Neutrophil (primary cell): ENCODE data around the gene WASF1.

Experiments used
- H3K27ac ChIP-seq: fragments of 200-600 bp; sonication (generic); 2 replicates; pipeline ENCODE4 v1.5.1; 2016; ENCODE audit warnings: mild to moderate bottlenecking, moderate library complexity
- H3K27me3 ChIP-seq: fragments of 200-600 bp; sonication (generic); 2 replicates; pipeline ENCODE4 v1.6.0; 2016; ENCODE audit warnings: mild to moderate bottlenecking
- H3K36me3 ChIP-seq: fragments of 200-600 bp; sonication (generic); 2 replicates; pipeline ENCODE4 v1.5.1; 2017
- H3K4me1 ChIP-seq, 2 experiments: fragments of 200-600 bp in 1 of 2; sonication (generic) in 1 of 2; 1 replicate in 1 of 2; 2 replicates in 1 of 2; pipeline versions ENCODE4 v1.5.1 to v1.6.1; 2013 to 2016; ENCODE audit warnings: low read depth in 1 of 2, low read length in 1 of 2, mild to moderate bottlenecking in 1 of 2, moderate library complexity in 1 of 2; ENCODE audit not compliant: control insufficient read depth in 1 of 2, insufficient read depth in 1 of 2
- H3K4me3 ChIP-seq, 2 experiments: fragments of 200-600 bp in 1 of 2; sonication (generic) in 1 of 2; 1 replicate in 1 of 2; 2 replicates in 1 of 2; pipeline ENCODE4 v1.5.1; 2013 to 2016; ENCODE audit warnings: low read depth in 1 of 2, low read length in 1 of 2, mild to moderate bottlenecking in 1 of 2, moderate library complexity in 1 of 2
- H3K9me3 ChIP-seq: fragments of 200-600 bp; sonication (generic); 2 replicates; pipeline ENCODE4 v1.5.1; 2016
- CTCF ChIP-seq: fragments of 200-600 bp; sonication (generic); IDR thresholded peaks from 2 replicates; pipeline ENCODE4 v1.5.1; 2016; ENCODE audit warnings: antibody characterized with exemption

WASF1 gene

GRCh38 chr6:110116258-110116657, 63.2 kb downstream of the WASF1 start:
- TF ChIP-seq CTCF: no peak
- Histone ChIP-seq H3K27me3 (no peaks in the 10 kb centered on the region), H3K36me3 (no peaks in the 10 kb centered on the region), H3K9me3 (no peaks in the 10 kb centered on the region), H3K4me1 (no peaks in the 10 kb centered on the region), H3K4me3 (no peak overlapping the region), H3K27ac (no peak overlapping the region)

- no peaks in the 10 kb centered on the region for H3K4me1 ChIP-seq
- H3K4me3 ChIP-seq: no peak overlapping the region
- H3K27me3 ChIP-seq: no peaks in the 10 kb centered on the region
- no peaks in the 10 kb centered on the region for H3K36me3 ChIP-seq
- no peak for TF ChIP-seq CTCF
- H3K27ac ChIP-seq: no peak overlapping the region
- H3K9me3 ChIP-seq: no peaks in the 10 kb centered on the region
These were observed 65.5 kb downstream of the WASF1 start for GRCh38 chr6:110114004-110114403.

GRCh38 chr6:110105296-110105695, 74.2 kb downstream of the WASF1 start:
- no peak for TF ChIP-seq CTCF
- Histone ChIP-seq H3K36me3 (no peaks in the 10 kb centered on the region), H3K9me3 (no peaks in the 10 kb centered on the region)

DNA sequence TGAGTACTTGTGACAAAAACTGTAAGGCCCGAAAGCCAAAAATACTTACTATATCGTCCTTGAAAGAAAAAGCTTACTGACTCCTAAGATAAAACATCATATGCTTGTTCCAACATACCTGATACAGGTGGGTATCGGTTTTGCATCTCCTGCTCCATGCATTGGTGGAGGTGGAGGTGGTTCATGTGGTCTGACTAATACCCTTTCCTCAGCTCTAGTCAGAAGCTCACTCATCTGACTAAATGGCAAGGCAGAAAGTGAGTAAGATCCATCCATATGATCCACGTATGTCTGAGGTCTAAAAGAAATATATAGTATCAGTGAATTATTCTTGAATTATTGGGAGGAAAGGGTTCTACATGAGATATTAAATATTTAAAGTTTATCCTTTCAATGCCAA, 76.2 kb downstream of the WASF1 start:
- Histone ChIP-seq H3K4me3 (no peak overlapping the region), H3K9me3 (no peaks in the 10 kb centered on the region), H3K36me3 (no peaks in the 10 kb centered on the region), H3K27ac (no peak overlapping the region), H3K4me1 (peaks cover 0 to 11% of the 10 kb centered on the region in 2 experiments), H3K27me3 (no peaks in the 10 kb centered on the region)
- no peak for TF ChIP-seq CTCF

More at GRCh38 chr6:110105296-110105695, 74.2 kb downstream of the WASF1 start:
- Histone ChIP-seq H3K4me3 (no peak overlapping the region), H3K27ac (no peak overlapping the region), H3K4me1 (peaks cover 0 to 7% of the 10 kb centered on the region in 2 experiments), H3K27me3 (no peaks in the 10 kb centered on the region)

DNA sequence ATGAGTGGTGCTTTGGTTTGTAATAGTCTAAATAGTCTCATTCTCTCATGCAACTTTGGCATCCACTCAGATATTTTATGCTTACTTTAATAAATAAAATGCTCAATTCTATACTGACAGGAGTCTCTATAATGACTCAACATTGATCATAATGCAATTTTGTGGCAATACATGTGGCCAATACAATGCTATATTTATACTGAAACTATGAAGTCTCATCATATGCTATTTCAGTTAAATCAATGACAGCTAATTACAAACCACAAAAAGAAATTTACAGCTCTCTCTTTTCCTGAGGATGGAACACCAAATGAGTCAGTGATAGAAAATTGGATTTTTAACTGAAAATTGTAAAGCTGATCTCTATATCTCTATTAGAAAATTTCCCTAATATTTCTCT, 77.1 kb downstream of the WASF1 start:
- peaks cover 4 to 14% of the 10 kb centered on the region in 2 experiments for H3K4me1 ChIP-seq
- no peak overlapping the region for H3K27ac ChIP-seq
- H3K9me3 ChIP-seq: no peaks in the 10 kb centered on the region
- H3K4me3 ChIP-seq: no peak overlapping the region
- H3K36me3 ChIP-seq: no peaks in the 10 kb centered on the region
- no peak for TF ChIP-seq CTCF
- no peaks in the 10 kb centered on the region for H3K27me3 ChIP-seq

DNA sequence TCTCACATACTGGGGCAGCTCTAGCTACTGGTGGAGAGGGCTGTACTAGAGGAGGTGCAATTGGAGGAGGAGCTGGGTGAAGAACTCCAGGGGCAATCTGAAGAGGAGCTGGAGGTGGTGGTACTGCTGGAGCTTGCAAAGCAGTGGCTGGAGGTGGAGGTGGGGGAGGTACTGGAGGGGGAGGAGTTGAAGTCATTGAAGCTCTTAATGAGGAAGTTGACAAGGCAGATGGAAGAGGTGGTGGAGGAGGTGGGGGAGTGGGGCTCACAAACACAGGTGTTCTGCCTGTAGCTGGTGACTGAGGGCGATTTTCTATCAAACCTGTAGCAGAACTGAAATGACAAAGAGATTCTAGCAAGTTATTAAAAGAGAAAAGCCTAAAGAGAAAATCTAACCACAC, 77.6 kb downstream of the WASF1 start:
- no peaks in the 10 kb centered on the region for H3K36me3 ChIP-seq
- no peaks in the 10 kb centered on the region for H3K9me3 ChIP-seq
- H3K4me3 ChIP-seq: no peak overlapping the region
- no peak for TF ChIP-seq CTCF
- H3K4me1 ChIP-seq: peaks cover 9 to 20% of the 10 kb centered on the region in 2 experiments
- no peaks in the 10 kb centered on the region for H3K27me3 ChIP-seq
- H3K27ac ChIP-seq: no peak overlapping the region
